Testis (tissue), 3 donors: ENCODE results near the gene CARMIL3. TPM values are rescaled to one million over a fixed set of nuclear protein-coding genes. Genes with fewer than 3 reads are reported as not detected.

ENCODE experiments used
- DNase-seq: peaks from one replicate; pipeline ENCODE4 v3.0.0-alpha.2; 2019
- H3K27ac ChIP-seq, 2 donors: fragments of 200-600 bp; sonication (generic); one replicate each; pipeline ENCODE4 v1.5.1; 2019
- H3K27me3 ChIP-seq: fragments of 200-600 bp; sonication (generic); one replicate; pipeline ENCODE4 v1.5.1; 2019
- H3K36me3 ChIP-seq: fragments of 200-600 bp; sonication (generic); one replicate; pipeline ENCODE4 v1.5.1; 2017; ENCODE audit warnings: low read depth; ENCODE audit errors: missing control alignments
- H3K4me1 ChIP-seq: fragments of 200-600 bp; sonication (generic); one replicate; pipeline ENCODE4 v1.5.1; 2019
- H3K4me3 ChIP-seq, 2 donors: fragments of 200-600 bp; sonication (generic); one replicate each; pipeline ENCODE4 v1.5.1; 2017 to 2019
- H3K9me3 ChIP-seq: fragments of 200-600 bp; sonication (generic); one replicate; pipeline ENCODE4 v1.5.1; 2017
- CTCF ChIP-seq, 3 experiments: fragments of 450-650 bp in 2 of 3; fragments of 200-600 bp in 1 of 3; sonication (generic) in 1 of 3; IDR thresholded peaks; one replicate each; pipeline ENCODE4 v1.5.1; 2016 to 2019; ENCODE audit warnings: antibody characterized with exemption in 3 of 3, mild to moderate bottlenecking in 2 of 3, moderate library complexity in 1 of 3
- POLR2A ChIP-seq: fragments of 450-650 bp; IDR thresholded peaks from one replicate; pipeline ENCODE4 v1.6.1; 2017; ENCODE audit warnings: antibody characterized with exemption, mild to moderate bottlenecking, moderate library complexity
- WGBS, 2 donors: methylation state at CpG; one replicate each; pipeline ENCODE4 v1.1.5; 2018; 5-methylcytosine and 5-hydroxymethylcytosine counted together
- intact Hi-C: fragments of 100-400 bp; cut with DNase I; formaldehyde crosslinking; loops from one replicate; pipeline ENCODE4 v1.15.1; 2023; ENCODE audit warnings: low total_unique reads
- polyA plus RNA-seq: library from polyadenylated mRNA; stranded (reverse); fragments of 350-450 nt; fragmentation: Illumina TruSeq; extraction: RNeasy Lipid Tissue Mini Kit (QIAGEN cat#74804); gene quantifications from one replicate; pipeline ENCODE4 v1.2.3, GENCODE V29; 2014; ENCODE audit warnings: low read depth, low replicate concordance; ENCODE audit not compliant: insufficient read depth
- total RNA-seq, 2 donors: library from RNA; depleted of rRNA; stranded (reverse); fragments of >200 nt; gene quantifications; one replicate each; pipeline ENCODE4 v1.2.3, GENCODE V29; 2016

The CARMIL3 gene
- total and polyA plus RNA-seq, 3 donors from 2014 or later, result 6.8 to 8.6 (median 7.7) TPM

- TF ChIP-seq POLR2A (no peak), CTCF (IDR thresholded peaks at IDR 0.05) (no peak)
- Histone ChIP-seq H3K9me3 (no peaks in the 10 kb centered on the region), H3K36me3 (no peaks in the 10 kb centered on the region), H3K4me3 (no peak overlapping the region), H3K27ac (no peak overlapping the region), H3K27me3 (no peaks in the 10 kb centered on the region), H3K4me1 (no peaks in the 10 kb centered on the region)
- 63% methylated on average over 12 of the region's 12 CpGs; no CpG with 5 or more reads in 1 of the 2 donors for WGBS, 2 donors
- intact Hi-C loops, result no loop called here
- no peak for DNase-seq
Observed at GRCh38 chr14:24071836-24072430, 20.1 kb downstream of the CARMIL3 start.

- H3K4me1 ChIP-seq, result no peaks in the 10 kb centered on the region
- no peaks in the 10 kb centered on the region for H3K27me3 ChIP-seq
- no peak overlapping the region for H3K27ac ChIP-seq
- H3K4me3 ChIP-seq, result no peak overlapping the region
- intact Hi-C loops, result no loop called here
- H3K9me3 ChIP-seq, result no peaks in the 10 kb centered on the region
- no peaks in the 10 kb centered on the region for H3K36me3 ChIP-seq
- TF ChIP-seq CTCF (IDR thresholded peaks at IDR 0.05) (no peak), POLR2A (no peak)
- DNase-seq, result no peak
- WGBS, 2 donors, result 69 to 72% methylated on average over 6 to 7 of the region's 7 CpGs
Observed at GRCh38 chr14:24072436-24072835, 20.6 kb downstream of the CARMIL3 start.

DNA sequence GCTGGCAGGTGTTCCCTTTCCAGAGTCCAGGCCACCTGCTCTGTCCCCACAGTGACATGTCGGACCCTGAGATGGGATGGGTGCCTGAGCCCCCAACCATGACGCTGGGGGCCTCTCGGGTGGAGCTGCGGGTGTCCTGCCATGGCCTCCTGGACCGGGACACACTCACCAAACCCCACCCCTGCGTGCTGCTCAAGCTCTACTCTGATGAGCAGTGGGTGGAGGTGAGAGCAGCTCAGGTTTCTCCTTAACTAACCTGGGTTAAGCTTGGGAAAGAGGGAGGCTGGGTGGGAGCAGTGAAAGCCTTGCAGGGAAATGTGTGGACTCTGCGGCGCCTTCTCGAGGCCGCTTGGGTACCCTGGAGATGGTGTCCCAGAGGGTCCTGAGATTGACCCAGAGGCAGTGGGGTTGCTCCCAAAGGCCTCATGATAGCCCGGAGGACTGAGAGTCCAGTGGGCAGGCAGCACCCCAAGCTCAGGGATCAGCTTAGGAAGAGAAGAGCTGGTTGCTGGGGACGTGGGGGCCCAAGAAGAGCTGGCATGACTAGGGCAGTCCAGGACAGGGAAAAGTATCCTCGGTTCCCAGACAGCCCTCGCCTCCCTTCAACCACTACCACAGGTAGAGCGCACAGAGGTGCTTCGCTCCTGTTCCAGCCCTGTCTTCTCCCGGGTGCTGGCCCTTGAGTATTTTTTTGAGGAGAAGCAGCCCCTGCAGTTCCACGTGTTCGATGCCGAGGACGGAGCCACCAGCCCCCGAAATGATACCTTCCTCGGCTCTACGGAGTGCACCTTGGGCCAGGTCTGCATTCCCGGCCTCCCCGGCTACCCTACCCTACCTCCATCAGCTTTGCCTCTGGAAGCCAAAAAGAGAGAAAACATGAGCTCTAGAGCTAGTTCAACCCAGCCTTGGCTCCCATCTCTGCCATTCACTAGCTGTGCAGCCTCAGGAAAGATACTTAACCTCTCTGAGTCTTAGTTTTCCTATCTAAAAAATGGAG, 21.4 kb downstream of the CARMIL3 start:
- Histone ChIP-seq H3K4me3 (no peak overlapping the region), H3K4me1 (no peaks in the 10 kb centered on the region), H3K27ac (no peak overlapping the region), H3K36me3 (no peaks in the 10 kb centered on the region), H3K9me3 (no peaks in the 10 kb centered on the region), H3K27me3 (no peaks in the 10 kb centered on the region)
- intact Hi-C loops, result no loop called here
- WGBS, 2 donors, result 88 to 90% methylated on average over 20 to 26 of the region's 26 CpGs
- DNase-seq, result no peak
- no peak for TF ChIP-seq POLR2A
- no peak for TF ChIP-seq CTCF (IDR thresholded peaks at IDR 0.05)

GRCh38 chr14:24074625-24075484, 23.0 kb downstream of the CARMIL3 start:
- DNase-seq, result no peak
- WGBS, 2 donors, result 75 to 78% methylated on average over 8 to 11 of the region's 11 CpGs
- Histone ChIP-seq H3K36me3 (no peaks in the 10 kb centered on the region), H3K27ac (no peak overlapping the region), H3K9me3 (no peaks in the 10 kb centered on the region), H3K4me3 (no peak overlapping the region), H3K27me3 (no peaks in the 10 kb centered on the region), H3K4me1 (no peaks in the 10 kb centered on the region)
- TF ChIP-seq POLR2A (no peak), CTCF (IDR thresholded peaks at IDR 0.05) (no peak)
- intact Hi-C loops, result no loop called here
